ENCODE results near the gene VSIG8.

VSIG8 gene

DNA sequence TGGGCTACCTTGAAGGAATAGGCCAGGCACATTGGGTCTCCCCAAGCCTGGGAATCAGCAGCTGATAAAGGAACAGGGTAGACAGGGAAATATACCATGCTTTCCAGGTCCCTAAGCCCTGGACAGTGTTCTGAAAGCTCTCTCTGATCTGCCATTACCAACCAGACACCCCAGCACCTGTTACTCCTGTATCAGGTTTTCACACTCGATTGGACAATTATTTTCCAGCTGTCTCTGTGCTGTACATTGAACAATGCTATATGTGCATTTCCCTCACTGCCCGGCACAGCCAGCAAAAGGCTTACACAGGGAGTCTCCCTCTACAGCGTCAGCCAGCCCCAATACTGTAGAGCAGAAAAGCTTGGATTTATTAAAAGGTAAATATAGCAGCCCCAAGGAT, 32.8 kb upstream of the VSIG8 start:
- H3K4me3 ChIP-seq (ENCODE audit: control insufficient read depth, low read depth, low read length), result no peak overlapping the region
- no peak for DNase-seq (ENCODE audit: low read depth)
- TF ChIP-seq, protein P1, sequence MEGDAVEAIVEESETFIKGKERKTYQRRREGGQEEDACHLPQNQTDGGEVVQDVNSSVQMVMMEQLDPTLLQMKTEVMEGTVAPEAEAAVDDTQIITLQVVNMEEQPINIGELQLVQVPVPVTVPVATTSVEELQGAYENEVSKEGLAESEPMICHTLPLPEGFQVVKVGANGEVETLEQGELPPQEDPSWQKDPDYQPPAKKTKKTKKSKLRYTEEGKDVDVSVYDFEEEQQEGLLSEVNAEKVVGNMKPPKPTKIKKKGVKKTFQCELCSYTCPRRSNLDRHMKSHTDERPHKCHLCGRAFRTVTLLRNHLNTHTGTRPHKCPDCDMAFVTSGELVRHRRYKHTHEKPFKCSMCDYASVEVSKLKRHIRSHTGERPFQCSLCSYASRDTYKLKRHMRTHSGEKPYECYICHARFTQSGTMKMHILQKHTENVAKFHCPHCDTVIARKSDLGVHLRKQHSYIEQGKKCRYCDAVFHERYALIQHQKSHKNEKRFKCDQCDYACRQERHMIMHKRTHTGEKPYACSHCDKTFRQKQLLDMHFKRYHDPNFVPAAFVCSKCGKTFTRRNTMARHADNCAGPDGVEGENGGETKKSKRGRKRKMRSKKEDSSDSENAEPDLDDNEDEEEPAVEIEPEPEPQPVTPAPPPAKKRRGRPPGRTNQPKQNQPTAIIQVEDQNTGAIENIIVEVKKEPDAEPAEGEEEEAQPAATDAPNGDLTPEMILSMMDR (IDR thresholded peaks at IDR 0.05; ENCODE audit: control insufficient read depth, insufficient read depth, low read depth, low read length, missing control alignments), result no peak

DNA sequence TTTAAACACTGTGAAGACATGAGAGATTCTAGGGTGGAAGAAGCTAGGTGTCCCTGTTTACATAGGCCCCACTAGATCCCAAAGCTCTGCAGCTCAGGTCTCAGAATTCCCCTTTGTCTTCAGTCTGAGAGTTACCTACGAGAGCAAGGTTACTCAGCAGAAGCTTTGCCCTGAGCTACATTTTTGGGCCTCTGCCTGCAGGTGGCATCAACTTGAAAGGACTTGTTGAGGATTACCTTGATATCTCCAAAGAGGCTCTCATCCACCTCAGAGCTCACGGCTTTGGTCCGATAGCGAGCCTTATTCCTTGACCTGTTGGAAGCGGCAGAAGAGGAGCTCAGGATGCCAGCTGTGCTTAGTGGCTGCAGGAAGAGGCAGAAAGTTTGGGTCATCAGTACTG, 30.5 kb upstream of the VSIG8 start:
- no peak overlapping the region for H3K4me3 ChIP-seq (ENCODE audit: control insufficient read depth, low read depth, low read length)
- DNase-seq (ENCODE audit: low read depth), result no peak
- TF ChIP-seq, protein P1 (IDR thresholded peaks at IDR 0.05; ENCODE audit: control insufficient read depth, insufficient read depth, low read depth, low read length, missing control alignments), result no peak

DNA sequence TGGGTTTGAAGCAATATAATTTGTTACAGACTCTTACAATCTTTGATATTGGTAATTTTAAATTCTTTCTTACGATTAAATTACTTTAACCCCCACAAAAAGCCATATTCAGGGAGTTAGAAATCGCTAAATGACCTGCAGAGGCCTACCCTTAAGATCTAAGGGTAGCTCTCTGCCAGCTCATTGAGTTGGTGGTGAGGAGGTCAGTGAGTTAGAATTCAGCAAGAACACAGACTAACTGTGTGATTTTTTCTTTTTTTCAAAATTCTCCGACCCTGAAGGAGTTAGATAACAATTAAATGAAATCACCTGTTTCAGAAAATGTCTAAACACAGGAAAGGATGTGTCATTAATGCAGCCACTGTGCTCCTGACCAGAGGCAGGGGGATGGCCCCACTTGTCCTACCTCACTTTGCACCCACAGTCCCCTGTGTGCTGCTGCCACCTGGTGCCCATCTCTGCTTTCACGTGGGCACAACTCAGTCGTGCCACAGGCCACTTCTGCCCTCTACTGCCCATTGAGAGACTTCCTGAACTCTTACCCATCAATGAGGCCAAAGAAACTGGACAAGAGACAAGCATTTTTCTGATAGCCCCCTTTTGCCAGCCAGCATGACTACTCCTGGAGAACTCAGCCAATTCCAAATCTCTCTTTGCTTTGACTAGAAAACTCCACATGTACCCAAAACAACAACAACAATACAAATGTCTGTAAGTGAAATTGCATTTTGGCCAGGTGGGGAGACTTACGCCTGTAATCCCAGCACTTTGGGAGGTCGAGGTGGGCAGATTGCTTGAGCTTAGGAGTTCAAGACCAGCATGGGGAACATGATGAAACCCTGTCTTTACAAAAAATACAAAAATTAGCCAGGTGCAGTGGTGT, 29.1 kb upstream of the VSIG8 start:
- H3K4me3 ChIP-seq (ENCODE audit: control insufficient read depth, low read depth, low read length), result no peak overlapping the region
- DNase-seq (ENCODE audit: low read depth), result peak; percentile 61
- TF ChIP-seq, protein P1 (IDR thresholded peaks at IDR 0.05; ENCODE audit: control insufficient read depth, insufficient read depth, low read depth, low read length, missing control alignments), result peak; percentile 100

DNA sequence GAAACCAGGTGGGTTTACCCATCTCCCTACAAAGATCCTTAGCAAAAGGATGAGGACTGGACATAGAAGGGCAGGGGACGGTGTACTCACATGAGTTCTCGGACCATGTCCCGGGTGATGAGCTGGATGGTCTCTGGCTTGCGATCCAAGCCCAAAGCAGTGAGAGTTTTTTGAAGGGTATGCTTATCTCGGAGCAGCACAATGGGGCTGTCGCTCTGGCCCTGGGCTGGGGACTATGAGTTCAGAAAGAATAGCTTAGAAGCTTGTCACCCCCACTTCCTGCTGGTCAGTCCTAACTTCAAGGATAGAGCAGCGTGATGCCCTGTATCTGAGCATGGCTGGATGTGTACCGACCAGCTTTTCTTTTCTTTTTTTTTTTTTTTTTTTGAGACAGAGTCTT, 27.9 kb upstream of the VSIG8 start:
- no peak overlapping the region for H3K4me3 ChIP-seq (ENCODE audit: control insufficient read depth, low read depth, low read length)
- no peak for DNase-seq (ENCODE audit: low read depth)

DNA sequence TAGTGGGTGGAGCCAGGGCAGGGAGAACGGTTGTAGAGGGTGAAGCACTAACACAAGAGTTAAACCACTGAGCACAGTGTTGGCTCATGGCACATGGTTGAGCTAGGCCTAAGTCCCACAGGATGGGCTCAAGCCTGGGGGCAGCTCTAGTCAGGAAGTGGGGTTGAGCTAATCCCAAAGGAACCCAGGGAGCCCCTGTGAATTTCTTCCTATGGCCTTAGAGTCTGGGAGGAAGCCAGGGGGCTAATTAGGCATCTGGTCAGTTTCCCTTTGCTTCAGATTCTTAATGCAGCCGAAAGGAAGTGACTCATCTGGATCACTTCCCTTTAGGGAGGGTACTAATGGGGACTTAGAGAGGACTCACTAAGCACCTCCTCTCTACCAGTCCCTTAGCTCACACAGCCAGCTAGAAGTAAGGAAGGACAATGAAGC, 27.4 kb upstream of the VSIG8 start:
- no peak overlapping the region for H3K4me3 ChIP-seq (ENCODE audit: control insufficient read depth, low read depth, low read length)
- DNase-seq (ENCODE audit: low read depth), result peak; percentile 82
- TF ChIP-seq, protein P1 (IDR thresholded peaks at IDR 0.05; ENCODE audit: control insufficient read depth, insufficient read depth, low read depth, low read length, missing control alignments), result no peak

More for the DNA sequence above, 27.9 kb upstream of the VSIG8 start:
- TF ChIP-seq, protein P1 (IDR thresholded peaks at IDR 0.05; ENCODE audit: control insufficient read depth, insufficient read depth, low read depth, low read length, missing control alignments), result no peak

DNA sequence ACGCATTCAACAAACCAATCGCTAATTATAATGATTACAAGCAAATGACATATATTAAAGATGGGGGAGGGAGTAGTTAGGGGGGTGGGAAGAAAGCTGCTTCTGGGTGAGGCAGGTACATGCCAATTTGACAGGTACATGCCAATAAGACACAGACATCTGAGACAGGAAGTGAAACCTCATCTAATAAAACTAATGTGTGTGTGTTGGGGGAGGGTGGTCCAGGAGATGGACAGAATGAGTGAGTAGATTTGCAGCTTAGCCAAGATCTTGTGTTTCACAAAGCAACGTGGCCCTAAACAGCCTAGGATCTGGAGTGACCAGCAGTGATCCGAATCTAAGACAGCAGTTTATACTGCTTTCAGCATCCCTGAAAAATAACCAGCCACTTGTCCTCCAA, 26.7 kb upstream of the VSIG8 start:
- H3K4me3 ChIP-seq (ENCODE audit: control insufficient read depth, low read depth, low read length), result no peak overlapping the region
- DNase-seq (ENCODE audit: low read depth), result no peak
- TF ChIP-seq, protein P1 (IDR thresholded peaks at IDR 0.05; ENCODE audit: control insufficient read depth, insufficient read depth, low read depth, low read length, missing control alignments), result no peak

Data from AG09309 (cell line).